HG03066 (cell line): ENCODE data around the gene PARP8.
A peak's percentile ranks its signal among the peaks of the same experiment; 100 is the strongest.

ENCODE experiments used
- ATAC-seq: cut with Tn5 transposase; IDR thresholded peaks from one replicate; pipeline ENCODE4 v1.9.1; 2021; ENCODE audit warnings: low read depth; ENCODE audit not compliant: unreplicated experiment

Gene PARP8

GRCh38 chr5:50725800-50726474, 59.5 kb downstream of the PARP8 start:
- no peak for ATAC-seq

DNA sequence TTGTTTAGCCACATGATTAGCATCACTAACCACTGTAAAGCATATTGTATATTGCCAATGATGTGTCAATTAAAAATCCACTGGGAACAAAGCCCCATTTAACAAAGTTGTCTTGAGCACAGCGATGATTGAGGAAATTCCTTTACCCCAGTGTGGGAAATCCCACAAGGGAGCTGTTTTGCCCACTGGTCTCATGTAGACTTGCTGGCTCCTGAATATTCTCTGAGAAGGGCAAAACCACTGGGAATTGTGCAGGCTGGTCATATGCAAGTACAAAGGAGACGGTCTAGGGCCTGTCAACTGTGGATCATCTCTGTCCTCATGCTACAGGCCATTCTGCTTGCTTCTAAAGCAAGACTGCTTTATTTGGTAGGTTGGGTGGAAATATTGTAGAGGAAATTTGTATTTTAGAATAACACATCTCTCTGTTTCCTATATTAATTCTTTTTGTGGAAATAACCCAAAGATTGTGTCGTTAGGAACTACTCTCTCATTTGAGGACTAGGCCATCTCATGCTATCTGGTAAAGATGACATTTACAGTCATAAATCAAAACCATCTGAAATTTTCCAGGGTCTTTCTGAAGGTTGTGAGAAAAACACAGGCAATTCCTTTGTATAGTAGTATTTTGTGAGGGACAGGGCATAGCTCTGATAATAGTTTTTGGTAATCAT, 60.2 kb downstream of the PARP8 start:
- no peak for ATAC-seq

DNA sequence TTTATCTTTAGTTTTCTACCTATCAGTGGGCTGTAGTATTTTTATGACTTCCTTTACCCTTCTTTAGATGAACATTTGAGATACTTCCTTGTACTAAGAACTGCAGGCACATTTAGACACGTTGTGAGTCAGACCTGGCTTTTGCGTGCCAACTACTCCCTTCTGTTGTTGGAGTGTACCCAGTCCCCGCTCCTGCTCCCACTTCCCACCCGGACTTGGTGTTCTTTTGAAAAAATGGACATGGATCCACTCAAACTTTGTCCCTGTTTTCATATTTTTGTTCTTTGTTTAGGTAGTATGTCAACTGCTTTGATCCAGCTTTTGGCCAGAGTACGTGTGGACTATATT, 60.7 kb downstream of the PARP8 start:
- ATAC-seq, result no peak

DNA sequence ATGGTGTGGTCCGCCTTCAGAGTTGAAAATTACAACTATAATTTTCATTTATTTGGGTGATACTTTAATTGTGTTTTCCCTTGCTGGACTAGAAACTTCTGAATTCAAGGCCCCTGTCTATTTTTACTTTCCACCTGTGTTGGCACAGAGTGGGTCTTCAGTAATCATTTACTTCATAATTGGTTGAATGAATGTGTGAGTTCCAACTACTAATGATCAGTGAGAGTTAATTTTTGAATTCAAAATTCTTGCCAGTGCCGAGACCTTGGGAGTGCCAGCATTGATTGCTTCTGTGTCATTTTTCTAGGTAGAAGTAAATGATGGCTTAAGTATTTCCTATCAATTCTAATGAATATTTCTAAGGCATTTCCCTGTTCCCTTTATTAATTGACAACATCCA, 61.4 kb downstream of the PARP8 start:
- ATAC-seq, result no peak

GRCh38 chr5:50730336-50730735, 63.9 kb downstream of the PARP8 start:
- no peak for ATAC-seq

GRCh38 chr5:50730841-50731240, 64.4 kb downstream of the PARP8 start:
- no peak for ATAC-seq

- ATAC-seq, result no peak
Observed at GRCh38 chr5:50733741-50734140, 67.3 kb downstream of the PARP8 start.

GRCh38 chr5:50738864-50739263, 72.4 kb downstream of the PARP8 start:
- no peak for ATAC-seq

DNA sequence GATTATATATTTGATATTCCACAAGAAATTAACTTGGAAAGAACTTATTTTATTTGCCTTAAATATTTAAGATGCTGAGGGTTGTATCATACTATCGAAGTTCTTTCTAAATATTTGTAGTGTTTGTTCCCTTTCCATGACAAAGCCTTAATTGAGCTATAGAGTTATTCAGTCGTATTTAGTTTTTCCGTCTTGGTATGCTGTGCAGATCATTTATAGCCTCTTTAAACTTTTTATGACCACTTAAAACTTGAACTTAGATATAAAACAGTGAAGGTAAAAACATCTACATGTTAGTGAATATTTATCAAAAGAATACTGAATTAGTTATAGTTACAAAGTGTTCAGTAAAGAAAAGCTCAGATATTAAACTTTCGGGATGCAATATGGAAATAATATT, 74.4 kb downstream of the PARP8 start:
- no peak for ATAC-seq

DNA sequence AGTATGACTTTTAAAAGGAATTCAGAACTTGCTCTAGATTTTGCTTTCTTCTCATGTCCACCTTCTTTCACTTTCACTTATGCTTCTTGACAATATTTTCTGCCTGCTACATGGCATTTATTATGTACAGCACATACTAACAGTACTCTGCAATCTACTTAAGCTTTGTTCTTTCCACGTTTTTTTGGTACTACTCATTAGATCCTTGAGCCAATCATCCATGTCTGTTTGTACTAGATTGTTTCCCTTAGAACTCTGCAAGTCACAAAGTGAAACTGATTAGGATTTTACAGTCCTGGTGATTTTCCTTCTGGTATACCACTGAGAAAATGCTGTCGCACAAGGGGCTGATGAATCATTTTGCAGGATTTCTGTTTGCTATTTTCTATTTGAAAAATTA, 78.3 kb downstream of the PARP8 start:
- peak; percentile 59 for ATAC-seq

GRCh38 chr5:50745221-50745910, 78.9 kb downstream of the PARP8 start:
- no peak for ATAC-seq

- ATAC-seq, result no peak
Observed at GRCh38 chr5:50749181-50749580, 82.7 kb downstream of the PARP8 start.

DNA sequence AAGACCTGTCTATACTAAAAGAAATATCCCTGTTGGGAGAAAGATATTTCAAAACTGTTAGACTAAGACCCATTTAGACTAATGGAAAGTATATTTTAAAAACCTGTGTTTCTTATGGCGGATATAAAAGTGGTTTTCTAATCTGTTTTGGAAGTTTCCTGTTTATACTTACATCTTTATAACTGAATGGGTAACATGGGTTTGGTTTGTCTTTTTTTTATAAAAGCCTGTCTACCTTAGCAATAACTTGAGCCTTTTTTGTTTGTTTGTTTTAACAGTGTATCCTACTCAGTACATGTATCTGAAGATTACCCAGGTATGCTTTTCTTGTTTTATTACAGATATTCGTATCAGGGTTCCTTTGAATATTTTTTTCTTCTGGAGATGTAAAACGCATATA, 83.4 kb downstream of the PARP8 start:
- ATAC-seq, result no peak

DNA sequence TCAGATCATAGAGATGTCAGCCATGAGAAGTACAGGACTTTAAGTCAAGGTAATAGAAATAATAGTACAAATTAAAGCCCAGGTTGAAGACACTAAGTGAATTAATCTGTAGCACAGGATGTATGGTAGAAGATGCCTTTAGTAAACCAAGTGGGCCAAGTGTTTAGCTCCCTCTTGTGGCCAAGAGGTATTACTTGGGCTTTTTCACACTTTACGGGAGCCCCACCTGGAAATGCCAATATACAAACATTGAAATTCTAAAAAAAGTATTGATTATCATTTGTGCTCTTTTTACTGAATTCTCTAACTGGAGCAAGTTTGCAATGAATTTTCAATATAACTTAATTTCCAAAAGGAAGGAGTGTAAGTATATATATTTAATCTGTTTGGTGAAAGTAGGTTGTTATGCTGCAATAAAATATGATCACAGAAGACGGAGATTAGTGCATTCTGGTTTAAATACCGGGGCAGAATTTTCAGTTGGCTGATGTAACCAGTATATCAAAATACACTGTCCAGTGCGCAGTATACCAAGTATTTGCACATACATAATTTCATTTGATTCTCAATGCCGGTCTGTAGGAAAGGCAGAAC, 84.7 kb downstream of the PARP8 start:
- peak; percentile 89 for ATAC-seq

DNA sequence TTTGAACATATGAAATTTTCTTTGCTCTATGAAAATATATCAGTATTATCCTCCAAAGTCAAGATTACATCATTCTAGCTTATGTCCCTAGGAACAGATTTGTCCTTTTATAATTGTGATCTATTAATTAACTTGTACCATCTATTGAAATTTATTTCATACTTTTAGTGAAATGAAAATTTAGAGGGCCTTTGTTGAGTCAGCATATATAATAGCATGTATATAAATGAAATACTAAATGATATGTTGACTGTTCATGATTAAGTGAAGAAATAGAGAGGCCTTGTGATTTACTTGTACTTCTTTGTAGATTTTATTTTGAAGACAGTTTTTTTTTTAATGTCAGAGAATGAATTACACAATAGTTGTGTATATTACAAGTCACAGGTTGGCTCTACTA, 86.4 kb downstream of the PARP8 start:
- no peak for ATAC-seq

DNA sequence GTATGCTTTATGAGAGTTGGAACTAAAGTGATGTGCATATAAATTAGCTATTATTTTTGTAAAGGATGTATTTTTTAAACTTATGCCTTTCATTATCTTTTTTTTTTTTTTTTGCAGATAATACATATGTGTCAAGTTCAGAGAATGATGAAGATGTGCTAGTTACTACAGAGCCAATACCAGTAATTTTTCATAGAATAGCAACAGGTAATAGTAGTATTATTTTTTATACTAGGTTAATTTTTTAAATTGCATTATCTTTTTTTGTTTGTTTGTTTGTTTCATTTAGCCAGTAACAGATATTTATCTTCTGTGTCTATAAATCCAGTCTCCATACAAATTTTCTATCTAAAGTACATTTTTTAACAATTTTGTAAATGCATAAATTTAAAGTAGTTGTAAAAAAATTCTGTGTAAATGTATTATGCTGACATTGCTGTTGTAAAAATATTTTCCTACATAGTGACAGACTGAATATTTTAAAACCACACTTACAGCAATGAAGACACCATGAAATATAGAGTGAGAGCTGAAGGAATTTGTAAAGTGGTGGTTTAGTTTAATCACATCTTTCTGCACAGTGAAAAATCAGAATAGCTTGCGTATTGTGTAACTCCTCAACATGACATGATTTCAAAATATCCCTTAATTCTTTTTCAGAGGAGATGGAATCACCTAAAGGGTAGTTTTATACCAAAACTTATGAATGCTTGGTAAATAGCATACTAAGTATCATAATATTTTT, 93.3 kb downstream of the PARP8 start:
- no peak for ATAC-seq

DNA sequence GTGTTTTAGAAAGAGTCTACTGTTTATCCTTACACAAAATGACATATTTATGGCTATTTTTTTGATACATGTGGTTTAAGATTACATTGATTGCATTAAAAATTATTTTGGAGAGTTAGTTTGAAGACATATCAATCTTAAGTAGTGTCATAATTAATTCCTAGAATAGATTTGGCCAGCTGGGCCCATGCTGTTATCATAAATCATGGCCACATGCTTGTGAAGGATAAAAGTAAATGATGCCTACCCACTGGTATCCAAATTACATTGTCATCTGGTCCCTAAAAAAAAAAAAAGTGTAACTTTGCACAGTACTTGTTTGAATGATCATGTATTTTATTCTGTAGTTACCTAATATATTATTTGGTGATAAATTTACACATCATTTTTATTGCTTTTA, 96.9 kb downstream of the PARP8 start:
- no peak for ATAC-seq

DNA sequence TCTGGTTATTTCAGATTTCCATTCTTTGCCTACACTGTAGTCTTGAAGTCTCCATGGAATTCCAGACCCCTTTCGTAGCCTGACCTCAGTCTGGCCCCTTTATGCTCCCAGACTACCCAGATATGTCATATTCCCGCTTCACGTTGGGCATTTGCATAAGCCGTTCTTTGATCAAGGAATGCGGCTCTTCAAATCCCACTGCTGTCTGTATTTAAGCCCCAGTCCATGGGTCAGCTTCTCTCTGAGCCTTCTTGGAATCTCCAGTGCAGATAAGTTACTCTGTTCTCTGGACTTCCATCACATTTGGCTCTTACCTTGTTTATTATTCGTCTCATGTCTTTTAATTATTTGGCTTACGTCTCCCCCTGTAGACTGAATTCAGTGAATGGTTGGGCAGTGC, 97.4 kb downstream of the PARP8 start:
- ATAC-seq, result no peak

DNA sequence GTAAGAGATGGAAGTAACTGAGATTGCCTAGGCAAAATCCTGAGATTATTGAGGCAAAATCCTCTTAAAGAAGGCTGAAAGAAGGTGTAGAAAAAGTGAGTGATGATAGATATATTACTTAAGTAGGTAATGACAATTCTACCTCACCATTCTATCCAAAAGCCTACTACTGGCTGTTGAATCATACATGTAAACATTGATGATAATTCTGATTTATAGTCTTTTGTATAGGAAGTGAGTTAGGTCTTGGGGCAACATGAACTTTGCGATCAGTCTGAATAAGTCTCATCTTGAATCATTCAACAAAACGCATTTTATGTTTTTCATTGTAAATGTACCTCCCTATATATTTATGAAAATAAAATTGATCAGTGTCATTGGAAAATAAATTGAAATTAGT, 99.6 kb downstream of the PARP8 start:
- ATAC-seq, result no peak

GRCh38 chr5:50766462-50766861, 100.0 kb downstream of the PARP8 start:
- no peak for ATAC-seq

DNA sequence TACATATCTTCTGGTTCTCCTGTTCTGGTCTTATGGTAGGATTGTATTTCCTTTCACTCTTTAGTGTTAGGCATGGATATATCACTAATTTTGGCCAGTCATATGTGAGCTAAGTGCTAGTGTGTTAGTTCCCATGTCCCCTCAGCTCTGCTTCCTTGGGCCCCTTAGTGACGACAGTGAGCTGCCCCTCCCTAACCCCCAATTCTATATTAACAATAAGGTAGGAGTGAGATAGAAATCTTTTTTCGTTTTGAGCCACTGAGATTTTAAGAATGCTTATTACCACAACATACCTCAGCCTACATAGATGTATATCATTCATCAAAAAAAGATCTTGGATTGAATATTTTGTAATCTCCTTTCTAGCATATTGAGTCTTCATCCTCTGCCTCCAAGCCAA, 100.5 kb downstream of the PARP8 start:
- ATAC-seq, result no peak
